Endothelial cell of umbilical vein (primary cell): ENCODE measurements around the gene PPP2CA. TPM values are rescaled to one million over a fixed set of nuclear protein-coding genes. Genes with fewer than 3 reads are reported as not detected.

Experiments
- BruUV-seq: library from RNA; stranded (reverse); fragments of 400-500 nt; replicated peaks from 2 replicates; lab custom pipeline; 2021; lab: Mats Ljungman, UMichigan
- CTCF ChIA-PET: fragments of 300-600, 350-600 bp; sonication (Branson Sonifier 250); formaldehyde crosslinking; loops from one replicate; lab custom pipeline; 2021; ENCODE audit warnings: antibody characterized with exemption, inconsistent platforms; lab: Charles Lee
- POLR2A ChIA-PET: fragments of 300-600, 350-600 bp; sonication (Branson Sonifier 250); formaldehyde crosslinking; loops from one replicate; lab custom pipeline; 2021; ENCODE audit warnings: antibody characterized with exemption, inconsistent platforms; lab: Charles Lee
- DNase-seq: peaks from one replicate; pipeline ENCODE4 v3.0.0-alpha.2; 2011; ENCODE audit warnings: low read depth, low spot score
- FAIRE-seq: peaks from 2 replicates; lab custom pipeline; 2011; peaks lifted over from hg19 to GRCh38; lab: Jason Lieb, UNC
- H2AFZ ChIP-seq: 2 replicates; pipeline ENCODE4 v1.6.0; 2012; ENCODE audit warnings: low read depth, low read length, control low read depth, inconsistent platforms
- H3K27ac ChIP-seq: 2 replicates; pipeline ENCODE4 v1.5.1; 2011; ENCODE audit warnings: low read depth, mild to moderate bottlenecking, control low read depth, low read length, moderate library complexity; ENCODE audit not compliant: insufficient read depth
- H3K27me3 ChIP-seq, 2 experiments: 2 replicates each; pipeline versions ENCODE4 v1.6.0 to v1.6.1; 2011; ENCODE audit warnings: low read length in 2 of 2, mixed read lengths in 1 of 2; ENCODE audit not compliant: control insufficient read depth in 2 of 2, insufficient read depth in 2 of 2
- H3K36me3 ChIP-seq, 2 experiments: 2 replicates in 1 of 2; 3 replicates in 1 of 2; pipeline ENCODE4 v1.5.1; 2011; ENCODE audit warnings: low read length in 2 of 2, mild to moderate bottlenecking in 1 of 2, moderate library complexity in 1 of 2; ENCODE audit not compliant: control insufficient read depth in 2 of 2, insufficient read depth in 2 of 2; ENCODE audit errors: extremely low read depth in 1 of 2
- H3K4me1 ChIP-seq: 3 replicates; pipeline ENCODE4 v1.5.1; 2011; ENCODE audit warnings: mild to moderate bottlenecking, low read length; ENCODE audit not compliant: control insufficient read depth, insufficient read depth; ENCODE audit errors: extremely low read depth
- H3K4me2 ChIP-seq: 2 replicates; pipeline ENCODE4 v1.6.1; 2011; ENCODE audit warnings: low read length, control low read depth, mixed read lengths; ENCODE audit not compliant: insufficient read depth
- H3K4me3 ChIP-seq, 3 experiments: fragments of 200-600 bp in 1 of 3; sonication (generic), shearing (Covaris generic) in 1 of 3; replicated peaks in 1 of 3; 2 replicates each; pipeline ENCODE4 v1.5.1; 2011 to 2016; ENCODE audit warnings: control low read depth in 3 of 3, low read length in 3 of 3, mild to moderate bottlenecking in 2 of 3, inconsistent platforms in 1 of 3, low read depth in 1 of 3, moderate library complexity in 1 of 3; ENCODE audit not compliant: insufficient read depth in 1 of 3
- H3K79me2 ChIP-seq: 2 replicates; pipeline ENCODE4 v1.6.0; 2012; ENCODE audit warnings: low read length, inconsistent platforms; ENCODE audit not compliant: control insufficient read depth, insufficient read depth
- H3K9ac ChIP-seq: replicated peaks from 2 replicates; pipeline ENCODE3; 2011; ENCODE audit warnings: low read length, control low read depth; ENCODE audit not compliant: insufficient read depth; ENCODE audit errors: extremely low read depth
- H3K9me1 ChIP-seq: replicated peaks from 3 replicates; pipeline ENCODE4 v1.6.0; 2011; ENCODE audit warnings: mild to moderate bottlenecking, low read length; ENCODE audit not compliant: control insufficient read depth, insufficient read depth; ENCODE audit errors: extremely low read depth
- H3K9me3 ChIP-seq: replicated peaks from 2 replicates; pipeline ENCODE4 v1.5.1; 2012; ENCODE audit warnings: low read length, inconsistent platforms; ENCODE audit not compliant: control insufficient read depth, insufficient read depth
- H4K20me1 ChIP-seq: replicated peaks from 2 replicates; pipeline ENCODE3; 2011; ENCODE audit warnings: mild to moderate bottlenecking, low read length; ENCODE audit not compliant: control insufficient read depth, insufficient read depth; ENCODE audit errors: extremely low read depth
- EZH2 ChIP-seq: IDR thresholded peaks from 2 replicates; pipeline ENCODE4 v1.6.1; 2012; ENCODE audit warnings: borderline replicate concordance, low read depth, mild to moderate bottlenecking, moderate library complexity, low read length, inconsistent platforms; ENCODE audit not compliant: severe bottlenecking
- FOS ChIP-seq: IDR thresholded peaks from 2 replicates; pipeline ENCODE4 v1.6.1; 2011; ENCODE audit warnings: mild to moderate bottlenecking, low read length, moderate library complexity, borderline replicate concordance; ENCODE audit not compliant: insufficient read depth
- GATA2 ChIP-seq: IDR thresholded peaks from 2 replicates; pipeline ENCODE4 v1.7.0; 2011; ENCODE audit warnings: low read depth, mild to moderate bottlenecking, moderate library complexity, mixed read lengths, low read length; ENCODE audit not compliant: insufficient read length, insufficient read depth
- JUN ChIP-seq: IDR thresholded peaks from 2 replicates; pipeline ENCODE4 v1.6.1; 2011; ENCODE audit warnings: borderline replicate concordance, low read depth; ENCODE audit not compliant: insufficient read length, insufficient read depth
- MAX ChIP-seq: IDR thresholded peaks from 2 replicates; pipeline ENCODE4 v1.6.1; 2011; ENCODE audit not compliant: insufficient read depth, insufficient read length
- MYC ChIP-seq: IDR thresholded peaks from one replicate; pipeline ENCODE4 v1.6.1; 2011; ENCODE audit warnings: mild to moderate bottlenecking, low read depth, low read length
- POLR2A ChIP-seq: IDR thresholded peaks from 2 replicates; pipeline ENCODE4 v1.6.1; 2012; ENCODE audit warnings: low read depth, mild to moderate bottlenecking, control low read depth, low read length
- POLR2AphosphoS5 ChIP-seq: IDR thresholded peaks from 2 replicates; pipeline ENCODE4 v1.6.1; 2012; ENCODE audit warnings: low read depth, mild to moderate bottlenecking, control low read depth, low read length, moderate library complexity; ENCODE audit not compliant: insufficient read depth
- dilution Hi-C: fragments of 300-500 bp; cut with MboI; formaldehyde crosslinking; loops from one replicate; pipeline ENCODE4 v1.15.0; 2019; ENCODE audit warnings: low sequenced_read_pairs; ENCODE audit not compliant: extremely low pct_ligation_motif_present
- intact Hi-C: fragments of 100-400 bp; cut with micrococcal nuclease; formaldehyde crosslinking; loops from one replicate; pipeline ENCODE4 v1.10.0; 2022
- polyA plus RNA-seq, 4 experiments: library from polyadenylated mRNA; depleted of rRNA in 3 of 4; stranded (reverse) in 3 of 4; unstranded in 1 of 4; fragments of >200 nt; gene quantifications; 2 replicates each; pipeline versions ENCODE4 v1.2.1 to v1.2.3, GENCODE V29; 2011 to 2012; ENCODE audit warnings: missing spikeins in 1 of 4
- total RNA-seq: library from RNA; stranded (reverse); gene quantifications from 2 replicates; pipeline ENCODE4 v1.2.3, GENCODE V29; 2021
- TF ChIP-seq, protein P1 (sequence below), 2 donors: IDR thresholded peaks; 1 replicate in 1 of 2; 2 replicates in 1 of 2; pipeline ENCODE4 v1.5.1; 2011; ENCODE audit warnings: low read length in 2 of 2, mild to moderate bottlenecking in 2 of 2, moderate library complexity in 2 of 2, control low read depth in 1 of 2, inconsistent platforms in 1 of 2, low read depth in 1 of 2; ENCODE audit not compliant: insufficient read depth in 1 of 2; ENCODE audit errors: extremely low read depth in 1 of 2

The PPP2CA gene
- total and polyA plus RNA-seq, 2 donors (not counting 3 experiments of a cell fraction or from before 2014, with no cell fraction given), result 107 to 183 TPM

- no peak overlapping the region for H3K27ac ChIP-seq
- H4K20me1 ChIP-seq, result peaks cover 3% of the 10 kb centered on the region
- FAIRE-seq, result no peak
- H3K4me2 ChIP-seq, result no peak overlapping the region
- intact Hi-C loops (no loop called here), dilution Hi-C loops (no loop called here)
- BruUV-seq, result no TSS peak
- H3K9ac ChIP-seq, result no peak overlapping the region
- no peak overlapping the region for H2AFZ ChIP-seq
- ChIA-PET CTCF (interaction anchor here (0.7 to 4.9 kb wide), 7 partner anchors 8 to 136 kb away, joined by 3 to 38 read pairs (median 3); no protein-coding TSS in a partner anchor), POLR2A (no interaction called here)
- no peaks in the 10 kb centered on the region for H3K9me1 ChIP-seq
- no peak for DNase-seq
- H3K79me2 ChIP-seq, result peaks cover 25% of the 10 kb centered on the region
- no peaks in the 10 kb centered on the region for H3K27me3 ChIP-seq
- TF ChIP-seq POLR2AphosphoS5 (no peak), FOS (no peak), EZH2 (no peak), MYC (no peak), JUN (no peak), MAX (no peak), POLR2A (no peak), GATA2 (no peak)
- TF ChIP-seq, protein P1, sequence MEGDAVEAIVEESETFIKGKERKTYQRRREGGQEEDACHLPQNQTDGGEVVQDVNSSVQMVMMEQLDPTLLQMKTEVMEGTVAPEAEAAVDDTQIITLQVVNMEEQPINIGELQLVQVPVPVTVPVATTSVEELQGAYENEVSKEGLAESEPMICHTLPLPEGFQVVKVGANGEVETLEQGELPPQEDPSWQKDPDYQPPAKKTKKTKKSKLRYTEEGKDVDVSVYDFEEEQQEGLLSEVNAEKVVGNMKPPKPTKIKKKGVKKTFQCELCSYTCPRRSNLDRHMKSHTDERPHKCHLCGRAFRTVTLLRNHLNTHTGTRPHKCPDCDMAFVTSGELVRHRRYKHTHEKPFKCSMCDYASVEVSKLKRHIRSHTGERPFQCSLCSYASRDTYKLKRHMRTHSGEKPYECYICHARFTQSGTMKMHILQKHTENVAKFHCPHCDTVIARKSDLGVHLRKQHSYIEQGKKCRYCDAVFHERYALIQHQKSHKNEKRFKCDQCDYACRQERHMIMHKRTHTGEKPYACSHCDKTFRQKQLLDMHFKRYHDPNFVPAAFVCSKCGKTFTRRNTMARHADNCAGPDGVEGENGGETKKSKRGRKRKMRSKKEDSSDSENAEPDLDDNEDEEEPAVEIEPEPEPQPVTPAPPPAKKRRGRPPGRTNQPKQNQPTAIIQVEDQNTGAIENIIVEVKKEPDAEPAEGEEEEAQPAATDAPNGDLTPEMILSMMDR (IDR thresholded peaks at IDR 0.05; ENCODE audit: extremely low read depth in 1 of 2, insufficient read depth in 1 of 2, low read depth in 1 of 2, low read length in 2 of 2), result no peak
- no peaks in the 10 kb centered on the region for H3K9me3 ChIP-seq
- peaks cover 24 to 36% of the 10 kb centered on the region in 2 experiments for H3K36me3 ChIP-seq
- no peaks in the 10 kb centered on the region for H3K4me1 ChIP-seq
- H3K4me3 ChIP-seq, result no peak overlapping the region
Measured at GRCh38 chr5:134153657-134154056, 72.2 kb downstream of the PPP2CA start.
